GM12864 (cell line): ENCODE results near the gene ALDH3A1.

ENCODE experiments used
- DNase-seq: peaks from one replicate; pipeline ENCODE4 v3.0.0-alpha.2; 2011; ENCODE audit warnings: low read depth
- H3K4me3 ChIP-seq: 2 replicates; pipeline ENCODE4 v1.5.1; 2011; ENCODE audit warnings: mild to moderate bottlenecking, low read depth, low read length, control low read depth
- CTCF ChIP-seq: IDR thresholded peaks from 2 replicates; pipeline ENCODE4 v1.5.1; 2011; ENCODE audit warnings: low read depth, mild to moderate bottlenecking, moderate library complexity, low read length, control low read depth, inconsistent platforms; ENCODE audit errors: missing control alignments

ALDH3A1 gene

GRCh38 chr17:19713462-19713861 is 34.6 kb downstream of the ALDH3A1 start:
- TF ChIP-seq CTCF = no peak
- DNase-seq = no peak
- H3K4me3 ChIP-seq = no peak overlapping the region

GRCh38 chr17:19712436-19713004 is 35.6 kb downstream of the ALDH3A1 start:
- H3K4me3 ChIP-seq = no peak overlapping the region
- no peak for DNase-seq
- no peak for TF ChIP-seq CTCF

- TF ChIP-seq CTCF = no peak
- no peak overlapping the region for H3K4me3 ChIP-seq
- DNase-seq = no peak
Observed at GRCh38 chr17:19709841-19710240, 38.3 kb downstream of the ALDH3A1 start.

- no peak for TF ChIP-seq CTCF
- DNase-seq = no peak
- H3K4me3 ChIP-seq = no peak overlapping the region
Observed at GRCh38 chr17:19708431-19709175, 39.5 kb downstream of the ALDH3A1 start.

GRCh38 chr17:19707728-19708221 is 40.3 kb downstream of the ALDH3A1 start:
- no peak for DNase-seq
- no peak overlapping the region for H3K4me3 ChIP-seq
- no peak for TF ChIP-seq CTCF

GRCh38 chr17:19706791-19707727 is 41.0 kb downstream of the ALDH3A1 start:
- DNase-seq = no peak
- no peak overlapping the region for H3K4me3 ChIP-seq
- no peak for TF ChIP-seq CTCF
